GM19193 (cell line): ENCODE results near the gene HSPA8.

ENCODE experiments used
- POLR2A ChIP-seq: IDR thresholded peaks from 4 replicates; pipeline ENCODE4 v1.6.1; 2011; ENCODE audit not compliant: insufficient read depth, insufficient read length; ENCODE audit errors: extremely low read depth

The HSPA8 gene

GRCh38 chr11:123061403-123062157 is at the start of gene HSPA8:
Gene HSPA8 (minus strand): TSS chr11:123062136. CDS start chr11:123061324, 812 bp downstream.
- TF ChIP-seq POLR2A, result peak; percentile 99

- TF ChIP-seq POLR2A, result no peak
Observed at GRCh38 chr11:123111465-123111864, 49.5 kb upstream of the HSPA8 start.

GRCh38 chr11:123110397-123110796 is 48.5 kb upstream of the HSPA8 start:
- TF ChIP-seq POLR2A, result no peak

- no peak for TF ChIP-seq POLR2A
Observed at GRCh38 chr11:123107945-123108495, 46.1 kb upstream of the HSPA8 start.

- TF ChIP-seq POLR2A, result no peak
Observed at GRCh38 chr11:123104697-123105096, 42.8 kb upstream of the HSPA8 start.

GRCh38 chr11:123103326-123103980 is 41.5 kb upstream of the HSPA8 start:
- TF ChIP-seq POLR2A, result no peak

GRCh38 chr11:123100379-123101085 is 38.6 kb upstream of the HSPA8 start:
- no peak for TF ChIP-seq POLR2A

- TF ChIP-seq POLR2A, result no peak
Observed at GRCh38 chr11:123098990-123099389, 37.1 kb upstream of the HSPA8 start.

- TF ChIP-seq POLR2A, result no peak
Observed at GRCh38 chr11:123093739-123094138, 31.8 kb upstream of the HSPA8 start.

GRCh38 chr11:123091506-123091905 is 29.6 kb upstream of the HSPA8 start:
- TF ChIP-seq POLR2A, result no peak

- no peak for TF ChIP-seq POLR2A
Observed at GRCh38 chr11:123086305-123086704, 24.4 kb upstream of the HSPA8 start.

GRCh38 chr11:123085497-123085896 is 23.6 kb upstream of the HSPA8 start:
- no peak for TF ChIP-seq POLR2A

GRCh38 chr11:123084454-123084853 is 22.5 kb upstream of the HSPA8 start:
- TF ChIP-seq POLR2A, result no peak

GRCh38 chr11:123083623-123084029 is 21.7 kb upstream of the HSPA8 start:
- no peak for TF ChIP-seq POLR2A

- TF ChIP-seq POLR2A, result no peak
Observed at GRCh38 chr11:123082977-123083376, 21.0 kb upstream of the HSPA8 start.
